HFFc6 (cell line): ENCODE measurements around the gene POMGNT2. TPM values are rescaled to one million over a fixed set of nuclear protein-coding genes. Genes with fewer than 3 reads are reported as not detected.

Source experiments
- DNase-seq: peaks from one replicate; pipeline ENCODE4 v3.0.0-alpha.2; 2018
- H3K27ac Mint-ChIP-seq: 2 replicates; pipeline ENCODE4 v1.8.0; 2020; ENCODE audit warnings: mild to moderate bottlenecking, mixed read lengths
- H3K27me3 Mint-ChIP-seq: 2 replicates; pipeline ENCODE4 v1.8.0; 2021; ENCODE audit warnings: mild to moderate bottlenecking, moderate library complexity, mixed read lengths; ENCODE audit not compliant: insufficient read depth
- H3K36me3 Mint-ChIP-seq: 2 replicates; pipeline ENCODE4 v1.8.0; 2021; ENCODE audit warnings: low read depth, mixed read lengths
- H3K4me1 Mint-ChIP-seq: 2 replicates; pipeline ENCODE4 v1.8.0; 2020; ENCODE audit warnings: low read depth, mixed read lengths
- H3K4me3 Mint-ChIP-seq: 2 replicates; pipeline ENCODE4 v1.8.0; 2020; ENCODE audit warnings: mild to moderate bottlenecking, moderate library complexity, mixed read lengths
- H3K9me3 Mint-ChIP-seq: 2 replicates; pipeline ENCODE4 v1.8.0; 2020; ENCODE audit warnings: mild to moderate bottlenecking, mixed read lengths
- CTCF ChIP-seq: fragments of 200-600 bp; sonication (generic); IDR thresholded peaks from 2 replicates; pipeline ENCODE4 v1.5.0; 2021; ENCODE audit warnings: antibody characterized with exemption, mild to moderate bottlenecking
- total RNA-seq, 6 experiments: library from RNA; stranded (reverse); fragmentation: NEBNext Ultra II Directional; extraction: Animal tissue kit (Norgen Biotek cat#: 25700); gene quantifications; 2 replicates in 1 of 6; 3 replicates in 5 of 6; pipeline ENCODE4 v1.2.3, GENCODE V29; 2021

Gene POMGNT2
- total RNA-seq, 6 experiments from 2014 or later, result 6.7 to 10.4 (median 8.2) TPM

GRCh38 chr3:43146599-43146998 is 40.7 kb upstream of the POMGNT2 start:
- DNase-seq, result no peak
- H3K27me3 Mint-ChIP-seq, result peaks cover 10% of the 10 kb centered on the region; the same call in 1 of the 2 replicates
- H3K27ac Mint-ChIP-seq, result no peak overlapping the region
- no peaks in the 10 kb centered on the region for H3K9me3 Mint-ChIP-seq
- H3K4me3 Mint-ChIP-seq, result no peak overlapping the region
- TF ChIP-seq CTCF, result no peak
- no peaks in the 10 kb centered on the region for H3K36me3 Mint-ChIP-seq
- peaks cover 13% of the 10 kb centered on the region for H3K4me1 Mint-ChIP-seq

GRCh38 chr3:43144761-43145490 is 39.0 kb upstream of the POMGNT2 start:
- Mint-ChIP-seq H3K36me3 (no peaks in the 10 kb centered on the region), H3K9me3 (no peaks in the 10 kb centered on the region), H3K27ac (peak overlapping the region; percentile 32; the same call in 1 of the 2 replicates), H3K27me3 (peaks cover 2% of the 10 kb centered on the region; the same call in 1 of the 2 replicates), H3K4me3 (peak overlapping the region; percentile 14; the same call in 1 of the 2 replicates), H3K4me1 (peaks cover 13% of the 10 kb centered on the region)
- DNase-seq, result peak; percentile 25
- TF ChIP-seq CTCF, result no peak

- TF ChIP-seq CTCF, result no peak
- Mint-ChIP-seq H3K27me3 (no peaks in the 10 kb centered on the region), H3K4me1 (peaks cover 13% of the 10 kb centered on the region), H3K4me3 (no peak overlapping the region), H3K9me3 (no peaks in the 10 kb centered on the region), H3K36me3 (no peaks in the 10 kb centered on the region), H3K27ac (no peak overlapping the region)
- DNase-seq, result no peak
Observed at GRCh38 chr3:43142472-43142871, 36.6 kb upstream of the POMGNT2 start.

GRCh38 chr3:43138488-43139231 is 32.8 kb upstream of the POMGNT2 start:
- Mint-ChIP-seq H3K27me3 (peaks cover 6% of the 10 kb centered on the region; the same call in 1 of the 2 replicates), H3K4me3 (no peak overlapping the region), H3K4me1 (no peaks in the 10 kb centered on the region), H3K36me3 (no peaks in the 10 kb centered on the region), H3K27ac (no peak overlapping the region), H3K9me3 (no peaks in the 10 kb centered on the region)
- no peak for DNase-seq
- no peak for TF ChIP-seq CTCF

GRCh38 chr3:43132870-43133636 is 27.2 kb upstream of the POMGNT2 start:
- no peaks in the 10 kb centered on the region for H3K9me3 Mint-ChIP-seq
- H3K27ac Mint-ChIP-seq, result no peak overlapping the region
- H3K27me3 Mint-ChIP-seq, result peaks cover 28% of the 10 kb centered on the region
- DNase-seq, result no peak
- H3K36me3 Mint-ChIP-seq, result no peaks in the 10 kb centered on the region
- no peak overlapping the region for H3K4me3 Mint-ChIP-seq
- TF ChIP-seq CTCF, result no peak
- H3K4me1 Mint-ChIP-seq, result no peaks in the 10 kb centered on the region
